Measurements from ENCODE around the gene IRF7.

GRCh38 chr11:576811-577610 is 38.7 kb downstream of the IRF7 start:
- TF ChIP-seq POLR2A (IDR thresholded peaks at IDR 0.05) (no peak), CTCF (IDR thresholded peaks at IDR 0.05) (no peak), EP300 (IDR thresholded peaks at IDR 0.05) (no peak)

Data from ovary (tissue), 3 donors.